ENCODE data around the gene TBC1D4.

The TBC1D4 gene

DNA sequence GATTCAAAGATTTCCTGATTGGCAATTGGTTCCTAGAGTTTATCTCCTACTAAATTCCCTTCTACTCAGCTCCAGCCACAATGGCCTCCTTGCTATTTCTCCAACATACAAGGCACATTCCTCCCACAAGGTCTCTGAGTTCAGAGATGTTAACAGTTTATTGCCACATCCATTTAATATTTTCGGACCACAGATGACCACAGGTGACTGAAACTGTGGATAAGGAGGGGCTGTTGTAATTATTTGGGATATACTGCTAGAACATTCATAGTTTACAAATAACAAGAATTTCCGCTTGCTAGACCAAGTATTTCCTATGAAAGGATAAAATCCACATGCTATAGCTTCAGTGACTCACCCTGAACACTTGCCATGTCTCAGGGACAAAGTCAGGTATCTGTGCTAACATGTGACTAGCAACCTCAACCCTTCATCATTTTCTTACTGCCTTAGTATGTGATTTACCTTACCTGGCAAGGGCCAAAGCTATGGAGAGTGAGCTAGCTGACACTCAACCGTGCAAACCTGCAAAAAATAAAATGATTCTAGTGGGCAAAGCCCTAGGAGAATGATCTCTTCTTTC, 117.7 kb downstream of the TBC1D4 start:
- in situ Hi-C loops (cut with MboI; ENCODE audit: low sequenced_read_pairs), result loop anchor here (25.0 kb wide), 1 partner anchor 198 kb away; no protein-coding TSS in a partner anchor

DNA sequence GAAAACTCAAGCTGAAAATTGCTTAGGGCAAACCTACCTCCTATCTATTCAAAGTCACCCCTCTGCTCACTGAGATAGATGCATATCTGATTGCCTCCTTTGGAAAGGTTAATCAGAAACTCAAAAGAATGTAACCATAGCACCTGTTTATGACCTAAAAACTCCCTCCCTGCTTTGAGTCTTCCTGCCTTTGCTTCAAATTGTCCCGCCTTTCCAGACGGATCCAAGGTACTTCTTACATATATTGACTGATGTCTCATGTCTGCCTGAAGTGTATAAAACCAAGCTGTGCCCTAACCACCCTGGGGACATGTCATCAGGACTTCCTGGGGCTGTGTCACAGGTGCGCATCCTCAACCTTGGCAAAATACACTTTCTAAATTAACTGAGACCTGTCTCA, 118.6 kb downstream of the TBC1D4 start:
- in situ Hi-C loops (cut with MboI; ENCODE audit: low sequenced_read_pairs), result loop anchor here (25.0 kb wide), 1 partner anchor 199 kb away; no protein-coding TSS in a partner anchor

DNA sequence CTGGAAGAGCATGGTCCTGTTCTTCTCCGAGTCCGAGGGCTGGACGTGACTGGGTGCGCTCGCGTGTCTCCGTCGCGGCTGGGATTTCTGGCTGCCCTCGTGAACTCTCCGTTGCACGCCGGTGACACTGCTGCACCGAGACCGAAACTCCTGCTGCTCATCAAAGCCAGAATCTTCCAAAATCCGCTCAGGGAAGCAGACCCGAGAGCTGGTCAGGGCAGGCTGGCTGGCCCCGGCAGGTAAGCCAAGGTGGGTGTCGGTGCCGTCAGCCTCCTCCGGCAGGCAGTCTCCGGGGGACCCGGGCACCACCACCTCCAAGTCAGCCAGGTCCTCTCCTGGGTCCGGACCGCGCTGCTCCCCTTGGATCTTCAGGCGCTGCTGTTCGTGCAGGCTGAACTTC, 119.9 kb downstream of the TBC1D4 start:
- in situ Hi-C loops (cut with MboI; ENCODE audit: low sequenced_read_pairs), result loop anchor here (25.0 kb wide), 1 partner anchor 200 kb away; no protein-coding TSS in a partner anchor

DNA sequence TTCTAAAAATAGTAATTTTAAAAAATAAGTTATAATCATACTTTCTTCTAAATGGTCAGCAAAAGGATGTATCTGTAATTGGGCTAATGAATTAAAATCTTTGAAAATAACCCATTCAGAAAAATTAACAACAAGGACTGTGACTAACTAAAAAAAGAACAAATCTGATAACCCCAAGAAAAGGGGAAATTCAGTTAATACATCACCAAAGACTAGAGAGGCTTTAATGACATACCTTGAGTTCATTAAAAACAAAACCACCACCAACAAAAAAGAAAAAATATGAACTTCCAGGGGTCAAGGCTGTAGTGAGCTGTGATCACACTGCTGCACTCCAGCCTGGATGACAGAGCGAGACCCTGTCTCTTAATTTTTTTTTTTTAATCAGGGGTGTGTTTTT, 121.8 kb downstream of the TBC1D4 start:
- in situ Hi-C loops (cut with MboI; ENCODE audit: low sequenced_read_pairs), result loop anchor here (25.0 kb wide), 1 partner anchor 202 kb away; no protein-coding TSS in a partner anchor

DNA sequence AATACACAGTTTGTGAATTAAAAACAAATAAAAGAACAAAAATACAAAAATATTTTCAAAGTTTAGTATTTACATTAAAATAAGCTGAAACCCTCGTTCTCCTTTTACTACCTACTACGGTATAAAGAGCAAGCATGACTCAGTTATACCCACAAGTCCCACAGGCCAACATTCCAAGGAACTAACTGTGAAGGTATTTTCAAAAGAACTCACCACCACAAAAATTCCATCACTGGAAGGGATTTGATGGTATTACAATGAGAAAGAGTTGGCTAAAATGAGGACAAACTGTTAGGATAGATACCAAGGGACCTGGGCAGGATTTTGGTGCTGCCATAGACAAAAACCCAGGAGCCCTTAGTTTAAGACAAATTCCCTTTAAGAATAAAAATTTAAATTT, 122.7 kb downstream of the TBC1D4 start:
- in situ Hi-C loops (cut with MboI; ENCODE audit: low sequenced_read_pairs), result loop anchor here (25.0 kb wide), 1 partner anchor 203 kb away; no protein-coding TSS in a partner anchor

DNA sequence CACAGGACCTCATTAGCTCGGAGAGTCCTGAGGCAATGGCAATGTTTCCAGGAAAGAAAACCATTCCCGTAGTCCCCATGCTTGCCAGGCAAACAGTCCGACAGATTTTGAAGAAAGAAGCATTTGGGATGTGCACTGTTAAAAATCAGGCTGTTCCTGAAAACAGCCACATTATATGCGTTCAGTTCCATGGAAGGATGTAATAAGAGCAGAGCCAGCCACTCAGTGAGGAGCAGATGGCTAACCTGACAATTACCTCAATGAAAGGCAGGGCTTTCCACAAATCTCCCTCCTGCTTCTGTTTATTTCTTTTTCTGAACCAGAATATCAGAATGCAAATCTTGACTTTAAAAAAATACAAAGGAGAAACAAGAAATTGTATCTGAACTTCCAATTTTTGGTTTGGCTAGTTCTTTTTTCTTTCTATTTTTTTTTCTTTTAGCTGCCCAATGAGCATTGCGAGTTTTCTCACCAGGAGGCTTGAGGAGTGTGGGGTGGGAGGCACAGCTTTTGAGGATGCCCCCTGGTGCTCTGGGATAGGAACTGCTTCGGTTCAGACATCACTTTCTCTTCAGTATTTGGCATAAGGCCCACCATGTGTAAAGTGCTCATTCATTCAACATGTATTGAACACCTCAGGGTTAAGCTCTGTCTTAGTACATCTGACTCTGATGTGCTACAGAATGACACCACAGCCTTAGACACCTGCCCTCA, 124.2 kb downstream of the TBC1D4 start:
- in situ Hi-C loops (cut with MboI; ENCODE audit: low sequenced_read_pairs), result loop anchor here (25.0 kb wide), 1 partner anchor 205 kb away; no protein-coding TSS in a partner anchor

DNA sequence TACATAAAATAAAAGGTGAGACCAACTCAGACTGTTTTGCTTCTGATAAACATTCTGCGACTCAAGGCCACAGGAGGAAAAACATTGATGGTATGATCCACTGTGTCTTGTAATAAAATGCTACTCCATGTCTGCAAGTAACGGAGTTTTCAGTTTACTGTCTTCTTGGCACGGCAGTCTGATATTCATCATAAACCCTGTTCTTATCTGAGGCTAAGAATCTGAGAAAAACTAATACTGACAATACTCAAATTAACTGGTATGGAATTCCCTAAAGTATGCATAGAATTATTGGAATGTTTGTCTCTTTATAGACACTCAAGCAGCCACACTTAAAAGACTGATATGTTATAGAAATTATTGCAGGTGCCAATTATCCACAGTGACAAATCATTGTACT, 125.5 kb downstream of the TBC1D4 start:
- in situ Hi-C loops (cut with MboI; ENCODE audit: low sequenced_read_pairs), result loop anchor here (25.0 kb wide), 1 partner anchor 206 kb away; no protein-coding TSS in a partner anchor

DNA sequence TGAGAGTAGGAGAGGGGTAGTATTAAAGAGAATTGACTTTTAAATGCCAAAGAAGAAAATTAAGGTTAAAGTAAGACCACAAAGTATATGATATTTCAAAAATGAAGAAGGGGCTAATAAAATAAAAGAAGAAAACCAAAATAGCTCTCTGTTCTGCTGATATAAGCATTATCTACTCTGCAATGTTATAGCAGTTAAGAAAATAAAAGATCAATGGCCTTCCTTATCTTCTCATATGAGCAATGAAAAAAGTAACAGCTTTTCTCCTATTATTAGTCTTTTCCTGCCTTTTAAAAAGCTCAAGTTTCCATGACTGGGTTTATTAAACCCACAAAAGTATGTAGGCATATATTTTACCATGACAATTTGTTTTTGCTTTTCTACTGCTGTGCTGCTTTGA, 126.4 kb downstream of the TBC1D4 start:
- in situ Hi-C loops (cut with MboI; ENCODE audit: low sequenced_read_pairs), result loop anchor here (25.0 kb wide), 1 partner anchor 207 kb away; no protein-coding TSS in a partner anchor

DNA sequence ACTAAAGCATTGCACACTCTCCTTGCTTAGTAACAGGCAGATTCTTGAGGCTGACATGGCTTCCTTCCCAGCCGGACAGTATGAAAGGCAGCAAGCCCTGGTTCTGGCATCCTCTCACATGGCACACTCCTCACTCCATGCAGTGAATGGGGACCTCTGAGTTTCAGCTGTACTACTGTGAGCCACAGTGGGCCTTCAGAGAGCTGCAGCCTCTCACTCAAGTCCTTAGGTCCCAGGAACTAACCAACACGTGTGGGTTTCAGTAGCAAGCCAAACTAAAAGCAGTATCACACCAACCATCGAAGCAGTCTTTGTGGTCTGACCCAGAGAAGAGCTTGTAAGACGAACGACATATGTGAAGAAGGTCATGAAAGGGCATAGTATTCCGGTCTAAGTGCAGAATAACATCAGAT, 128.2 kb downstream of the TBC1D4 start:
- in situ Hi-C loops (cut with MboI; ENCODE audit: low sequenced_read_pairs), result loop anchor here (25.0 kb wide), 1 partner anchor 209 kb away; no protein-coding TSS in a partner anchor

DNA sequence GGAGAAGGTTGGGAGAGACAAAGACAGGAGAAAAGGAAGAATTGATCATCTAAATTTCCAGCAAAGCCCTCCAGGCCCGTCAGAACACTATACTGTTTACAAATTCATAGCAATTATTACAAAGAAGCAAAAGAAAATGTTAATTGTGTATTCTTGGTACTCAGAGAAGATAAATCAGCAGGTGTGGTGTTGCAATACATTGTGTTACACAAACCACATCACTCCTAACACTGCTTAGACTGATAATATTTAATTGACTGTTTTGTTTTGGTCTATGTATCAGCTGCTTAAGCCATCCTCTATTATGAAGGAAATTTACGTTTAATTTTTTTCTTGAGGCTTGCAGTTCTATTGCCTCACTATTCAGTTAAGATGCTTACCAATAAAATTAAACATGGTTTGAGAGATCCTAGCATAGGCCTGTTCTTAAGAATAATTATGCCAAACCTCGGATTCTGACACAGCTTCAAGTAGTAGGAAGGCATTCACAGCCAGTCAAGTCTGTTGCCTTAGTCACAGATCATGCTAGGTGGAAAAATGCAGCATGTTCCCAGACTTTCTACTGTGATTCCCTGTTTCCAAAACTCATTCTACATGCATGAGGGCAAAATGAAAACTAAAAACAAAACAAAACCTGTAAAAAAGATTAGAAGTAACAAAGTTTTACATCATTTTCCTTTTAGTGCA, 129.2 kb downstream of the TBC1D4 start:
- in situ Hi-C loops (cut with MboI; ENCODE audit: low sequenced_read_pairs), result loop anchor here (25.0 kb wide), 1 partner anchor 210 kb away; no protein-coding TSS in a partner anchor

DNA sequence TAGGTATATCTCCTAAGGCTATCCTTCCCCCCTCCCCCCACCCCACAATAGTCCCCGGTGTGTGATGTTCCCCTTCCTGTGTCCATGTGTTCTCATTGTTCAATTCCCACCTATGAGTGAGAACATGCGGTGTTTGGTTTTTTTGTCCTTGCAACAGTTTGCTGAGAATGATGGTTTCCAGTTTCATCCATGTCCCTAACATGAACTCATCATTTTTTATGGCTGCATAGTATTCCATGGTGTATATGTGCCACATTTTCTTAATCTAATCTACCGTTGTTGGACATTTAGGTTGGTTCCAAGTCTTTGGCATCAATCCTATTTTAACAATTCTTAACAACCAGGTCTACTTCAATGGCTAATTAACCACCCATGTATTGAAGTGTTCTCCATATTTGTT, 130.4 kb downstream of the TBC1D4 start:
- in situ Hi-C loops (cut with MboI; ENCODE audit: low sequenced_read_pairs), result loop anchor here (25.0 kb wide), 1 partner anchor 211 kb away; no protein-coding TSS in a partner anchor

DNA sequence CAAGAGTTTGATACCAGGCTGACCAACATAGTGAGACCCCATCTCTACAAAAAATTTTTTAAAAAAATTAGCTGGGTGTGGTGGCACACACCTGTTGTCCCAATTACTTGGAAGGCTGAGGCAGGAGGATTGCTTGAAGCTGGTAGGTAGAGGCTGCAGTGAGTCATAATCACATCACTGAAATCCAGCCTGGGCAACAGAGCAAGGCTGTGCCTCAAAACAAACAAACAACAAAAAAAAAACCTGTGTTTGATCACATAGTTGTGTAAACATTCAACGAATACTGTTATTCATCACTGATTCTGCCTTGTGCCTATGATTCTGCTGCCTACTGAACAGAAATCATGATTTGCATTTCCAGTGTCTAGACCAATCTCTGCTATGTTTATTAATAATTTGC, 134.0 kb downstream of the TBC1D4 start:
- in situ Hi-C loops (cut with MboI; ENCODE audit: low sequenced_read_pairs), result no loop called here

DNA sequence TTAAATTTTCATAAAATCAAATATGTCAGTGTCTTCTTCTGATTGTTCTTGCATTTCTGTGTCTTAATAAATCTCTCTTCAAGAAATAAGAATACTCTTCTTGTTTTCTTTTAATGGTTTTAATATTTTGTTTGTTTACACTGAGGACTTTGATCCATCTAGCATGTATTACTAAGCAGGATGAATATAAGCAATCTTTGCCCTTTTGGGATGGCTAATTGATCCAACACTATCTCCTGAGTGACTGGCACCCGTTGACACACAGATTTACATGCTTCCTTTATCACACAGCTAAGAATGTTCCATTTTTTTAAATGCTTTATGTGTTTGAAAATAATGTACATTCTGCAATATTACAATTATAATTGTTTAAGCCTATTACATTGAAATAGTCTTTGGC, 134.5 kb downstream of the TBC1D4 start:
- in situ Hi-C loops (cut with MboI; ENCODE audit: low sequenced_read_pairs), result no loop called here

DNA sequence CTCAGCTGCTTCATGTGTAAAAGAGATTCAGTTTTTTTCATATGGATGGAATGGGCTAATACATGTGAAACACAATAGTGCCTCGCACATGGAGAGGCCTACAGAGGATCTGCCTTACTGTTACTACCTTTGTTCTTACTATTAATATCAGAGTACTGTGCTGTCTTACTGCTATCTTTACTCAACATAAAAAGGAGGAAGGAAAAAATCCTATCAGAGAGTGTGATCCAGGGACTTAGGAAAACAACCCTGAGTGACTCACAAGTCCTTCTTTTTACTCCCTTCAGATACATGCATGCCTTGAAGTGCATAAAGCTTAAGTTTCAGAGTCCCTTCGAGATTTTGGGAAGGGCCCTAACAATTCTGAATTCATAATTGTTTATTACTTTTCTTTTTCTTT, 136.8 kb downstream of the TBC1D4 start:
- in situ Hi-C loops (cut with MboI; ENCODE audit: low sequenced_read_pairs), result no loop called here

DNA sequence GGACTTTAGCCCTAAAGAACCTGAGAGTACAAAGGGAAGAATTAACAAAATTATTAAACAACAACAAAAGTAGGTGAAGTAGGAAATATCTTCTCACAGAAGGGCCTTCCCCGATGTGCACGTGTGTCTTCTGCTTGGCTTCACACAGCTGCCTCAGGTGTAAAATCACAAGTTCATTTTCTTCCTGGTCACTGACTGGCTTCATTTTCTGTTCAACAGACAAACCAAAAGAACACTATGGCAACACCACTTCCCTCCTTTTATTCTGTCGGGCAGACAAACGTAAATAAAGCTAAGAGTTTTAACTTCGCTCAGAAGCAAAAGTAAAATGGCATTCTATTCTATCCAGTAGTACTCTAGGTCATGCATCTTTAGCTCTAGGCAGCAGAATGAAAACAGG, 140.9 kb downstream of the TBC1D4 start:
- in situ Hi-C loops (cut with MboI; ENCODE audit: low sequenced_read_pairs), result no loop called here

DNA sequence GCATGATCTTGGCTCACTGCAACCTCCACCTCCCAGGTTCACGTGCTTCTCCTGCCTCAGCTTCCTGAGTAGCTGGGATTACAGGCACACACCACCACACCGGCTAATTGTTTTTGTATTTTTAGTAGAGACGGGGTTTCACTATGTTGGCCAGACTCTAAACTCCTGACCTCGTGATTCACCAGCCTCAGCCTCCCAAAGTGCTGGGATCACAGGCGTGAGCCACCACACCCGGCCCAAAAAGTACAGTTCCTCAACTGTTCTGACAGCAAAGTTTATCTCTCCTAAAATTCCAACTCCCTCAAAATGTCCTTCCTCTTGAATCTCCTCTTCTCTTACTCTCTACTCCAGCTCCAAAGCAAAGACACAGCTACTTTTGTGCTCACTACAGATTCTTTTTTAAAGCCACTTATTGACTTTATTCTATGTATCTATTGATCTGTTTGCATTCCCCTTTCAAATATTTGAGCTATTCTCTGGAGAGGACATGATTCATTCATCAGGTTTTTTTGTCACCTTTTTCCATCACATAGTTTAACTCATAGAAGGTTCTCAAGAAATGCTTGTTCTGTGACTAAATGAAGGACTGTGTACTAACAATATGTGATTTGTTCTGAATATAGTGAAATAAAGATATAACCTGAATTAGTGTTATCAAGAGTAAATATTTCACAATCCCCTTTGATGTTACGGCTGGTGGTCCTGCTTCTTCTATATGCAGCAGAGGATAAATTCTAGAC, 142.2 kb downstream of the TBC1D4 start:
- in situ Hi-C loops (cut with MboI; ENCODE audit: low sequenced_read_pairs), result no loop called here

DNA sequence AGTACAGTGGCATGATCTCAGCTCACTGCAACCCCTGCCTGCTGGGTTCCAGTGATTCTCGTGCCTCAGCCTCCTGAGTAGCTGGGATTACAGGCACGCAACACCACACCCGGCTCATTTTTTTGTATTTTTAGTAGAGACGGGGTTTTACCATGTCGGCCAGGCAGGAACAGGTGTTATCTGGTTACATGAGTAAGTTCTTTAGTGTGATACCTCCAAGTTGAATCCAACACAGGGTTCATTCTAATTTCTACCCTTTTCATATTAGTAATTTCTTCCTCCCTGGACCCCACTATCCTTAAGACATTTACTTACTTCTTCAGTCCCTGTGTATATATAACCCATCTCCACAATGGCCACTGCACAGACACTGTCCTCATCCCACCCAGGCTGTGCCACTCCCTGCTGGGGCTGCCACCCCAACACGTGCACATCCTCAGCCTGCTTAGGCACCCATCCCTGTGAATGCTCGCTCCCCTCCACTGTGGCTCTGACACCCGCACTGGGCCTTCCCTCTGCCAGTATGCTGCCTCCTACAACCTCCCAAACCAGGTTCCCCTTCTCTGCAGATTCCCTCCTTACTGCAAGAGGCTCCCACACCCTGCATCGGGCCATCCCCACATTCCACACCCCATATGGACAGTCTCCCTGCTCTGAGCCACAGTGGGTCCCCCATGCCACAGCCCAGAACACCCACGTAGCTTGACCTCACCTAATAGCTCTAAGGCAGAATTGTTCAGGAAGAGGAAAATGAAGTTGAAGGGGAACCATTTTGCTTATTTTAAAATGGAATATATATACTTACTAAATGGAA, 147.1 kb downstream of the TBC1D4 start:
- in situ Hi-C loops (cut with MboI; ENCODE audit: low sequenced_read_pairs), result no loop called here

DNA sequence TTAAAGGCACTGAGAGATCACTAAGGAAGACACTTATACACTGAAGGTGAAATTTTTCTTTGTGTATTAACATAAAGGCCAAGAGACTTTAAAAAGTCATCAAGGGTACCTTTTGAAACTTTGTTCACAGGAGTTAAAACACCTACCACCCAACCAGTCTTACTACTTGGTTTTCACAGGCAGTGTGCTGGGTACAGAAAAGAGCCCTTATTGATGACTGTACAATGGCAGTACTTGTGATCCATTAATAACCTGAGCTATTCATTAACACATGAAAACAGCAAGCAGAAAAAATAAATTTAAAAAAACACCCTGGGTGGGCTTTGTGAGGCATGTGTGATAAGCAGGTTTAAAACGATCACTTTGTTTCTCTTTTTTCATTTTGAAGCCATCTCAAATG, 148.9 kb downstream of the TBC1D4 start:
- in situ Hi-C loops (cut with MboI; ENCODE audit: low sequenced_read_pairs), result no loop called here

DNA sequence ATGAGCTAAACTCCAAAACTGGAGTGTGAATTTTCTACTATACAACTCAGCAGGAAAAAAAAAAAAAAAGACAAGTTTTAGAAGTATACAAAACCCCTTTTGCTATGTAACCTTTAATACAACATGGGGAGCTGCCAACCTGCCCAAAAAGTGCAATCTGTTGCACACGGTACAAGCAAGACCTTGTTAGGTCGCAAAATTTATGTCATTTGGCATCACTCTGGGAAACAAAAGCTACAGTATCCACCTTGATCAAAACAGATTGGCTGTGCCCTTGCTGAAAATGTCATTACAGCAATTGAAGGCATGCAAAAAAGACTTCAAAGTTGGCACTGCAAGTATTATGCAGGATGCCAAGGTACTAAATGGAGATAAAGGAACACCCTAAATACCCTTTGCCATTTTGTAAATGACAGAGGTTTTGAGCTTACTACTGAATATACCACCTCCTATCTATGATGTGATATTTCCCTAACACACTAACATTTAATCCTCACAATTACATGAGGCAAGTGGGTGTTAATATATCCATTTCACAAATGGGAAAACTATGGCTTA, 150.1 kb downstream of the TBC1D4 start:
- in situ Hi-C loops (cut with MboI; ENCODE audit: low sequenced_read_pairs), result no loop called here

DNA sequence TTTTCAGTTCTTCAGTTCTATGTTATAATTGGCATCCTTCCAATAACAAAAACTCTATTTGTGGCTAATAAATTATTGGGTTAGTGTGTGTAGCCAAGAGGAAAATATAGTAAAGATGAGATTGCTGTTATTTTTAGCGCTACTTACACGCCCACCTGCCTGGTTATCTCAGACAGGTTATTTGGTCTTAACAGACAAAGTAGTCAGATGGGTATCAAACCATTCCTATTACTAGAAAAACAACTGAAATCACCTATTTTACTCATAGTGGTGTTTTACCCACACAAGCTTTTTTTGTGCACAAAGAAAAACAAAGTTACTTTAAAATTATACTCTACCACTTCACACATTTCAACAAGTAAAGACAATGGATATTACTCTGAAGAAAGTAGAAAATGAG, 151.2 kb downstream of the TBC1D4 start:
- in situ Hi-C loops (cut with MboI; ENCODE audit: low sequenced_read_pairs), result no loop called here
